DMS114 treated with DMSO at 0.1 percent for 48 hours (cell line): ENCODE results near the gene METTL9.

Source experiments
- DNase-seq: peaks from one replicate; lab custom pipeline; 2025; ENCODE audit not compliant: unreplicated experiment; lab: John Stamatoyannopoulos, UW

METTL9 gene

GRCh38 chr16:21703589-21704174 is 104.3 kb downstream of the METTL9 start:
- DNase-seq = no peak

GRCh38 chr16:21704266-21704665 is 104.9 kb downstream of the METTL9 start:
- DNase-seq = no peak

GRCh38 chr16:21704733-21705132 is 105.4 kb downstream of the METTL9 start:
- DNase-seq = no peak
